GM12891 (cell line): ENCODE measurements around the gene AFF4.

ENCODE experiments used
- POLR2A ChIP-seq: IDR thresholded peaks from 2 replicates; pipeline ENCODE4 v1.6.1; 2011; ENCODE audit warnings: low read depth, low read length, control low read depth
- POLR2AphosphoS5 ChIP-seq: IDR thresholded peaks from 2 replicates; pipeline ENCODE4 v1.6.1; 2011; ENCODE audit warnings: low read depth, low read length, control low read depth
- POU2F2 ChIP-seq: IDR thresholded peaks from 2 replicates; pipeline ENCODE4 v1.6.1; 2011; ENCODE audit warnings: low read depth, mild to moderate bottlenecking, control low read depth, low read length, moderate library complexity
- TAF1 ChIP-seq: IDR thresholded peaks from 2 replicates; pipeline ENCODE4 v1.6.1; 2011; ENCODE audit warnings: low read depth, low read length, control low read depth

- TF ChIP-seq POLR2A (no peak), POLR2AphosphoS5 (no peak), POU2F2 (no peak), TAF1 (no peak)
These were observed 47.3 kb downstream of the AFF4 start for GRCh38 chr5:132916086-132916485.
